Measurements from ENCODE around the gene EFNA4. TPM values are rescaled to one million over a fixed set of nuclear protein-coding genes. Genes with fewer than 3 reads are reported as not detected.

Gene EFNA4
- total RNA-seq, 1 donor from 2014 or later = 10.1 TPM

GRCh38 chr1:155082301-155083051, 18.9 kb downstream of the EFNA4 start:
- TF ChIP-seq CTCF (IDR thresholded peaks at IDR 0.05) = no peak
- no peak for DNase-seq (ENCODE audit: extremely low spot score, unreplicated experiment)
- H3K4me1 Mint-ChIP-seq (ENCODE audit: unreplicated experiment) = peaks cover 45% of the 10 kb centered on the region
- peaks cover 2% of the 10 kb centered on the region for H3K36me3 Mint-ChIP-seq (ENCODE audit: unreplicated experiment)
- no peak overlapping the region for H3K4me3 Mint-ChIP-seq (ENCODE audit: unreplicated experiment)
- H3K27me3 Mint-ChIP-seq (ENCODE audit: unreplicated experiment) = peaks cover 33% of the 10 kb centered on the region
- no peaks in the 10 kb centered on the region for H3K9me3 Mint-ChIP-seq (ENCODE audit: unreplicated experiment)
- H3K27ac Mint-ChIP-seq (ENCODE audit: unreplicated experiment) = no peak overlapping the region

- no peak for DNase-seq (ENCODE audit: extremely low spot score, unreplicated experiment)
- peaks cover 45% of the 10 kb centered on the region for H3K4me1 Mint-ChIP-seq (ENCODE audit: unreplicated experiment)
- TF ChIP-seq CTCF (IDR thresholded peaks at IDR 0.05) = no peak
- H3K36me3 Mint-ChIP-seq (ENCODE audit: unreplicated experiment) = peaks cover 2% of the 10 kb centered on the region
- no peaks in the 10 kb centered on the region for H3K9me3 Mint-ChIP-seq (ENCODE audit: unreplicated experiment)
- no peak overlapping the region for H3K4me3 Mint-ChIP-seq (ENCODE audit: unreplicated experiment)
- H3K27me3 Mint-ChIP-seq (ENCODE audit: unreplicated experiment) = peaks cover 33% of the 10 kb centered on the region
- H3K27ac Mint-ChIP-seq (ENCODE audit: unreplicated experiment) = no peak overlapping the region
These were observed 19.6 kb downstream of the EFNA4 start for GRCh38 chr1:155083052-155083541.

- H3K27me3 Mint-ChIP-seq (ENCODE audit: unreplicated experiment) = peaks cover 33% of the 10 kb centered on the region
- no peak for TF ChIP-seq CTCF (IDR thresholded peaks at IDR 0.05)
- H3K27ac Mint-ChIP-seq (ENCODE audit: unreplicated experiment) = peak overlapping the region; percentile 89
- H3K36me3 Mint-ChIP-seq (ENCODE audit: unreplicated experiment) = peaks cover 2% of the 10 kb centered on the region
- peaks cover 39% of the 10 kb centered on the region for H3K4me1 Mint-ChIP-seq (ENCODE audit: unreplicated experiment)
- H3K4me3 Mint-ChIP-seq (ENCODE audit: unreplicated experiment) = peak overlapping the region; percentile 90
- DNase-seq (ENCODE audit: extremely low spot score, unreplicated experiment) = no peak
- no peaks in the 10 kb centered on the region for H3K9me3 Mint-ChIP-seq (ENCODE audit: unreplicated experiment)
These were observed 20.6 kb downstream of the EFNA4 start for GRCh38 chr1:155083865-155084721.

- peaks cover 25% of the 10 kb centered on the region for H3K27me3 Mint-ChIP-seq (ENCODE audit: unreplicated experiment)
- H3K36me3 Mint-ChIP-seq (ENCODE audit: unreplicated experiment) = no peaks in the 10 kb centered on the region
- peaks cover 31% of the 10 kb centered on the region for H3K4me1 Mint-ChIP-seq (ENCODE audit: unreplicated experiment)
- TF ChIP-seq CTCF (IDR thresholded peaks at IDR 0.05) = peak; percentile 92
- no peaks in the 10 kb centered on the region for H3K9me3 Mint-ChIP-seq (ENCODE audit: unreplicated experiment)
- DNase-seq (ENCODE audit: extremely low spot score, unreplicated experiment) = peak; percentile 97
- H3K27ac Mint-ChIP-seq (ENCODE audit: unreplicated experiment) = peak overlapping the region; percentile 89
- peak overlapping the region; percentile 90 for H3K4me3 Mint-ChIP-seq (ENCODE audit: unreplicated experiment)
These were observed 21.4 kb downstream of the EFNA4 start for GRCh38 chr1:155084722-155085503.
